ENCODE results near the gene MIPEP. TPM values are rescaled to one million over a fixed set of nuclear protein-coding genes. Genes with fewer than 3 reads are reported as not detected.

MIPEP gene
- total and polyA plus RNA-seq, 9 of the 15 experiments (the other 6 are each of a cell fraction or from before 2014, with no cell fraction given), result 1.7 to 19.3 (median 13.1) TPM

DNA sequence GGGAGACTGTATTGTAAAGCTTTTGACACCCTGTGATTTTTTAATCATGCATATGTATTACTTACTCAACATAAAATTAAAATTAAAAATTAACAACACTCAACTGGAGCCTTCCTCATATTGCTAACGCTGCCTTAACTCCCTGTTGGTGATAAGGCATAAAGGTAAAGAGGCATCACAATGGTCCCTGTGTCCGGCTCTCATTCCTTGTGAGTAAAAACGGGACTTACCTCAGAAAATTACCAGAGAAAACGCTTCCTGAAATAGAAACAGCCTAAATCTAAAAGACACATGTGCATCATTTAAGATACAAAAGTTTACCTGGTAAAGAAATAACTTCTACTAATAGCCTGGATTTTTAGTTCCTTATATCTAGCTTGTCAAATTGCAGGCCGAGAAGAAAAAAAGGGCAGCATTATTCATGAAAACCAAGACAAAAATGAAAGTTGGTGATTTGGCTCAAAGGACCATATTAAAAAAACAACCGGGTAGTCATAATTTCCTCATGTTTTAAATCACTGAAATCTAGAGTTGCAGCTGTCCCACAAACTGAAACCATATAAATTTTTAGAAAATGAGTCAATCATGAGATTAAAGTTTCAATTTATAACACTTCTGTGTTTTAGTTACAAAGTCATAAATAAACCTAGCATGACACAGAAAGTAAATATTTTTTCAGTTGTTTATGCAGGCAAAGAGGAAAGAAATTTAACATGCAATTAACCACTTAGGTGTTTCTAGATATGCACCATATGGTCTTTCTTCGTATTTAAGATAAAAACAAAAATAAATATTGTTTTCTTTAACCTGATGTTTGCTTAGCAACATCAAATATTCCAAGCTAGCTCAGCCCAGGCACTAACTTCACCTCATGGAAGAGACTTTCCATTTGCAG is 94.7 kb downstream of the MIPEP start:
- no peaks in the 10 kb centered on the region for H3K4me1 ChIP-seq (replicated peaks in 1 of 2; ENCODE audit: control insufficient read depth in 2 of 2, insufficient read depth in 2 of 2, low read length in 2 of 2)
- H3K9ac ChIP-seq (ENCODE audit: insufficient read depth in 1 of 2, low read depth in 2 of 2, low read length in 2 of 2), result no peak overlapping the region
- no peak overlapping the region for H2AFZ ChIP-seq (ENCODE audit: low read depth, low read length)
- ChIA-PET POLR2A (interaction anchor here (0.7 kb wide), 1 partner anchor 1371 kb away, joined by 3 read pairs; no protein-coding TSS in a partner anchor), CTCF (ENCODE audit: low intra/inter-chr PET ratio) (no interaction called here)
- no peaks in the 10 kb centered on the region for H3K9me1 ChIP-seq (ENCODE audit: control insufficient read depth, insufficient read depth, low read length)
- no peak overlapping the region for H3K4me3 ChIP-seq
- no peaks in the 10 kb centered on the region for H3K27me3 ChIP-seq (ENCODE audit: control insufficient read depth in 2 of 2, insufficient read depth in 2 of 2, low read length in 2 of 2)
- H3K9me3 ChIP-seq (replicated peaks; ENCODE audit: control insufficient read depth, insufficient read depth, low read depth, low read length), result no peaks in the 10 kb centered on the region
- in situ Hi-C loops (cut with MboI), result no loop called here
- H3K79me2 ChIP-seq (ENCODE audit: control insufficient read depth, insufficient read depth, low read length), result no peaks in the 10 kb centered on the region
- no peaks in the 10 kb centered on the region for H4K20me1 ChIP-seq (replicated peaks; ENCODE audit: control insufficient read depth, insufficient read depth, low read length)
- BruUV-seq (replicated peaks), result no TSS peak
- no peak for FAIRE-seq
- DNase-seq (ENCODE audit: extremely low read depth in 1 of 4, low spot score in 3 of 4), result no peak
- H3K36me3 ChIP-seq (ENCODE audit: control insufficient read depth, insufficient read depth, low read length), result peaks cover 3% of the 10 kb centered on the region; the same call in 1 of the 3 replicates
- no peak for TF ChIP-seq GATAD2A (IDR thresholded peaks at IDR 0.05)
- TF ChIP-seq CHD1 (IDR thresholded peaks at IDR 0.05; ENCODE audit: low read length), result no peak
- TF ChIP-seq FIP1L1 (IDR thresholded peaks at IDR 0.05; ENCODE audit: low read depth, low read length, poor library complexity, severe bottlenecking), result no peak
- TF ChIP-seq CSDE1 (IDR thresholded peaks at IDR 0.05), result no peak
- no peak for ATAC-seq
- no peak overlapping the region for H3K4me2 ChIP-seq (ENCODE audit: insufficient read depth, low read length)
- no peak overlapping the region for H3K27ac ChIP-seq (ENCODE audit: extremely low read depth, low read depth, low read length)
- intact Hi-C loops (cut with micrococcal nuclease), result no loop called here
- 50% methylated on average over 7 of the region's 7 CpGs for WGBS (ENCODE audit: insufficient coverage, low coverage, missing lambda C conversion rate)

DNA sequence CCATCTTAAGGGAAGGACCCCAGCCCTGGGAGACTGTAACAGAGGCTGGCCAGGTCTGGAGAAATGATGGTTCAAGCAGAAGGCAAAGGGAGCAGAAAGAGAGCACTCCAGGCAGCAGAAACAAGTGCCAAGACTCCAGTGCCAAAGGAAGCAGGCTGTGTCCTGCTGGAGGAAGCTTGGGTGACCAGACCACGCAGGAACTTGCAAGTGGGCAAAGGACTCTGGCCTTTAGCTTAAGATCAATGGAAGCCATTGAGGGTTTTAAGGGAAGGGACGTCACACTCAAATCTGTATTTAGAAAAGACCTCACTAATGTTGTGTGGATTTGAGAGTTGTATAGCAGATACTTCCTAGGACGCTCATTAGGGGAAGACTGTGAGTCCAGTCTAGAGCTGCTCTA is 95.5 kb downstream of the MIPEP start:
- ChIA-PET POLR2A (interaction anchor here (0.7 kb wide), 1 partner anchor 1370 kb away, joined by 3 read pairs; no protein-coding TSS in a partner anchor), CTCF (ENCODE audit: low intra/inter-chr PET ratio) (no interaction called here)
- Histone ChIP-seq H3K4me2 (ENCODE audit: insufficient read depth, low read length) (no peak overlapping the region), H3K9me3 (replicated peaks; ENCODE audit: control insufficient read depth, insufficient read depth, low read depth, low read length) (no peaks in the 10 kb centered on the region), H3K27me3 (ENCODE audit: control insufficient read depth in 2 of 2, insufficient read depth in 2 of 2, low read length in 2 of 2) (no peaks in the 10 kb centered on the region), H3K79me2 (ENCODE audit: control insufficient read depth, insufficient read depth, low read length) (no peaks in the 10 kb centered on the region), H3K9ac (ENCODE audit: insufficient read depth in 1 of 2, low read depth in 2 of 2, low read length in 2 of 2) (no peak overlapping the region), H3K4me1 (replicated peaks in 1 of 2; ENCODE audit: control insufficient read depth in 2 of 2, insufficient read depth in 2 of 2, low read length in 2 of 2) (no peaks in the 10 kb centered on the region), H3K27ac (ENCODE audit: extremely low read depth, low read depth, low read length) (no peak overlapping the region), H3K4me3 (no peak overlapping the region), H4K20me1 (replicated peaks; ENCODE audit: control insufficient read depth, insufficient read depth, low read length) (no peaks in the 10 kb centered on the region), H3K36me3 (ENCODE audit: control insufficient read depth, insufficient read depth, low read length) (peaks cover 3% of the 10 kb centered on the region; the same call in 1 of the 3 replicates), H3K9me1 (ENCODE audit: control insufficient read depth, insufficient read depth, low read length) (no peaks in the 10 kb centered on the region), H2AFZ (ENCODE audit: low read depth, low read length) (no peak overlapping the region)
- no peak for DNase-seq (ENCODE audit: extremely low read depth in 1 of 4, low spot score in 3 of 4)
- intact Hi-C loops (cut with micrococcal nuclease), result no loop called here
- ATAC-seq, result no peak
- in situ Hi-C loops (cut with MboI), result no loop called here
- FAIRE-seq, result no peak
- 63% methylated on average over 3 of the region's 3 CpGs for WGBS (ENCODE audit: insufficient coverage, low coverage, missing lambda C conversion rate)
- no TSS peak for BruUV-seq (replicated peaks)
- TF ChIP-seq, protein P1, sequence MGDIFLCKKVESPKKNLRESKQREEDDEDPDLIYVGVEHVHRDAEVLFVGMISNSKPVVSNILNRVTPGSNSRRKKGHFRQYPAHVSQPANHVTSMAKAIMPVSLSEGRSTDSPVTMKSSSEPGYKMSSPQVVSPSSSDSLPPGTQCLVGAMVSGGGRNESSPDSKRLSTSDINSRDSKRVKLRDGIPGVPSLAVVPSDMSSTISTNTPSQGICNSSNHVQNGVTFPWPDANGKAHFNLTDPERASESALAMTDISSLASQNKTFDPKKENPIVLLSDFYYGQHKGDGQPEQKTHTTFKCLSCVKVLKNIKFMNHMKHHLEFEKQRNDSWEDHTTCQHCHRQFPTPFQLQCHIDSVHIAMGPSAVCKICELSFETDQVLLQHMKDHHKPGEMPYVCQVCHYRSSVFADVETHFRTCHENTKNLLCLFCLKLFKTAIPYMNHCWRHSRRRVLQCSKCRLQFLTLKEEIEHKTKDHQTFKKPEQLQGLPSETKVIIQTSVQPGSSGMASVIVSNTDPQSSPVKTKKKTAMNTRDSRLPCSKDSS (IDR thresholded peaks at IDR 0.05; ENCODE audit: low read depth, partially characterized antibody), result no peak
- TF ChIP-seq CXXC5 (CRISPR knock-in tag; IDR thresholded peaks at IDR 0.05), result no peak
- no peak for TF ChIP-seq CHD4 (IDR thresholded peaks at IDR 0.05; ENCODE audit: insufficient read depth, insufficient replicate concordance, low read depth, low read length, poor library complexity, severe bottlenecking)
- no peak for TF ChIP-seq CCAR2 (IDR thresholded peaks at IDR 0.05; ENCODE audit: low read depth, low read length)
- TF ChIP-seq ZNF785 (CRISPR knock-in tag; IDR thresholded peaks at IDR 0.05), result no peak
- TF ChIP-seq THRAP3 (IDR thresholded peaks at IDR 0.05; ENCODE audit: borderline replicate concordance), result no peak
- TF ChIP-seq ARNT (IDR thresholded peaks at IDR 0.05), result no peak
- no peak for TF ChIP-seq PHF21A (IDR thresholded peaks at IDR 0.05; ENCODE audit: borderline replicate concordance, low read depth)
- TF ChIP-seq, protein P2, sequence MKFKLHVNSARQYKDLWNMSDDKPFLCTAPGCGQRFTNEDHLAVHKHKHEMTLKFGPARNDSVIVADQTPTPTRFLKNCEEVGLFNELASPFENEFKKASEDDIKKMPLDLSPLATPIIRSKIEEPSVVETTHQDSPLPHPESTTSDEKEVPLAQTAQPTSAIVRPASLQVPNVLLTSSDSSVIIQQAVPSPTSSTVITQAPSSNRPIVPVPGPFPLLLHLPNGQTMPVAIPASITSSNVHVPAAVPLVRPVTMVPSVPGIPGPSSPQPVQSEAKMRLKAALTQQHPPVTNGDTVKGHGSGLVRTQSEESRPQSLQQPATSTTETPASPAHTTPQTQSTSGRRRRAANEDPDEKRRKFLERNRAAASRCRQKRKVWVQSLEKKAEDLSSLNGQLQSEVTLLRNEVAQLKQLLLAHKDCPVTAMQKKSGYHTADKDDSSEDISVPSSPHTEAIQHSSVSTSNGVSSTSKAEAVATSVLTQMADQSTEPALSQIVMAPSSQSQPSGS (CRISPR knock-in tag; IDR thresholded peaks at IDR 0.05), result no peak

All from K562 (cell line).